Glutamatergic neuron (in vitro differentiated cells): ENCODE measurements around the gene SH3GL1. TPM values are rescaled to one million over a fixed set of nuclear protein-coding genes. Genes with fewer than 3 reads are reported as not detected.

Experiments
- DNase-seq: peaks from one replicate; pipeline ENCODE4 v3.0.0; 2022
- H3K27ac Mint-ChIP-seq: one replicate; pipeline ENCODE4 v1.8.0; 2020; ENCODE audit warnings: mild to moderate bottlenecking, mixed read lengths, inconsistent platforms; ENCODE audit not compliant: unreplicated experiment
- H3K27me3 Mint-ChIP-seq: one replicate; pipeline ENCODE4 v1.8.0; 2020; ENCODE audit warnings: mild to moderate bottlenecking, moderate library complexity, mixed read lengths, inconsistent platforms; ENCODE audit not compliant: unreplicated experiment
- H3K36me3 Mint-ChIP-seq: one replicate; pipeline ENCODE4 v1.8.0; 2020; ENCODE audit warnings: mild to moderate bottlenecking, mixed read lengths, inconsistent platforms; ENCODE audit not compliant: unreplicated experiment
- H3K4me1 Mint-ChIP-seq: one replicate; pipeline ENCODE4 v1.8.0; 2020; ENCODE audit warnings: mild to moderate bottlenecking, low read depth, mixed read lengths, inconsistent platforms; ENCODE audit not compliant: unreplicated experiment
- H3K4me3 Mint-ChIP-seq: one replicate; pipeline ENCODE4 v1.8.0; 2020; ENCODE audit warnings: mild to moderate bottlenecking, mixed read lengths, inconsistent platforms; ENCODE audit not compliant: unreplicated experiment
- H3K9me3 Mint-ChIP-seq: one replicate; pipeline ENCODE4 v1.8.0; 2020; ENCODE audit warnings: mild to moderate bottlenecking, moderate library complexity, mixed read lengths, inconsistent platforms; ENCODE audit not compliant: unreplicated experiment
- long read RNA-seq: library from polyadenylated mRNA; unstranded; transcript quantifications from one replicate; pipeline ENCODE4 v2.0.0, GENCODE V29; 2020; ENCODE audit not compliant: unreplicated experiment
- total RNA-seq: library from RNA; stranded (reverse); fragmentation: NEBNext Ultra II Directional; extraction: Animal tissue kit (Norgen Biotek cat#: 25700); gene quantifications from one replicate; pipeline ENCODE4 v1.2.1, GENCODE V29; 2021; ENCODE audit not compliant: unreplicated experiment
- TF ChIP-seq, protein P1 (sequence below): fragments of 200-600 bp; sonication (generic); IDR thresholded peaks from one replicate; pipeline ENCODE4 v1.5.0; 2021; ENCODE audit not compliant: partially characterized antibody, unreplicated experiment

The SH3GL1 gene, protein sequence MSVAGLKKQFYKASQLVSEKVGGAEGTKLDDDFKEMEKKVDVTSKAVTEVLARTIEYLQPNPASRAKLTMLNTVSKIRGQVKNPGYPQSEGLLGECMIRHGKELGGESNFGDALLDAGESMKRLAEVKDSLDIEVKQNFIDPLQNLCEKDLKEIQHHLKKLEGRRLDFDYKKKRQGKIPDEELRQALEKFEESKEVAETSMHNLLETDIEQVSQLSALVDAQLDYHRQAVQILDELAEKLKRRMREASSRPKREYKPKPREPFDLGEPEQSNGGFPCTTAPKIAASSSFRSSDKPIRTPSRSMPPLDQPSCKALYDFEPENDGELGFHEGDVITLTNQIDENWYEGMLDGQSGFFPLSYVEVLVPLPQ
- total RNA-seq = 56.3 TPM
- long read RNA-seq, partial matches to known transcripts = 0 of 7 reads
- long read RNA-seq, other reads (novel, unspliced or antisense) = 4 of 7 reads

DNA sequence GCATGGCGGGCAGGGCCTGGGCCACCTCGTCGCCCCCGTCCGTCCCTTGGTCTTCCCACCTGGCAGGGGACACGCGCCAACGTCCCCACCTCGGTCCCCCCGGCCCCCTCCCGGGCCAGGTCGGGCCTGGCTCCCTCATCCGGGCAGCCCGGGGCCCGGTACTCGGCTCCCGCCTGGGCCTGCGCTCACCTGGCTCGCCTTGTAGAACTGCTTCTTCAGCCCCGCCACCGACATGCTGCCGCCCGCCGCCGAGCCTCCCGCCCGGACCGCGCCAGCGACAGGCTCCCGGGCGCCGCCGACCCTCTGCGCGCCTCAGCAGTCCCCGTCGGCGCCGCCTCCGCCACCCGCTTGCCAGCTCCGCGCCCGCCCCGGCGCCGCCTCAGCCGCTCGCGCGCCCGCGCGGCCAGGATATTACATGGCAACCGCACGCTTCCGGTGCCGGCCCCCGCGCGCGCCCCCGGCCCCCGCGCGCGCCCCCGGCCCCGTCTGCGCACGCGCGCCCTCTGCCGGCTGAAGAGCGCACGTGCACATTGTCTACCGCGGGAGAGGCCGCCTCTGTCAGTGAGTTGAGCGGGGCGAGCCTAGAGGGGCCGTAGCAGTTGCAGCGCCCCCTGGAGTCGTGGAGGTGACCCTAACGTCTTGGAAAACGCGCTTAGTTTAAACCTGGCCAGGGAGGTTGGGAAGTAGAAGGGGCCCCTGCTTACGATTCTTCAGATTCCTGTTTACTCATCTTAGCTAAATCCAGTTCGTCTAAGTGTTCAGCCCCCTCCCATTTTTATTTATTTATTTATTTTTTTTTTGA, at the start of gene SH3GL1:
SH3GL1 (minus strand) TSS at position 413 of the 802 bp plus-strand sequence; CDS start at position 234, 179 bp downstream.
- TF ChIP-seq, protein P1, sequence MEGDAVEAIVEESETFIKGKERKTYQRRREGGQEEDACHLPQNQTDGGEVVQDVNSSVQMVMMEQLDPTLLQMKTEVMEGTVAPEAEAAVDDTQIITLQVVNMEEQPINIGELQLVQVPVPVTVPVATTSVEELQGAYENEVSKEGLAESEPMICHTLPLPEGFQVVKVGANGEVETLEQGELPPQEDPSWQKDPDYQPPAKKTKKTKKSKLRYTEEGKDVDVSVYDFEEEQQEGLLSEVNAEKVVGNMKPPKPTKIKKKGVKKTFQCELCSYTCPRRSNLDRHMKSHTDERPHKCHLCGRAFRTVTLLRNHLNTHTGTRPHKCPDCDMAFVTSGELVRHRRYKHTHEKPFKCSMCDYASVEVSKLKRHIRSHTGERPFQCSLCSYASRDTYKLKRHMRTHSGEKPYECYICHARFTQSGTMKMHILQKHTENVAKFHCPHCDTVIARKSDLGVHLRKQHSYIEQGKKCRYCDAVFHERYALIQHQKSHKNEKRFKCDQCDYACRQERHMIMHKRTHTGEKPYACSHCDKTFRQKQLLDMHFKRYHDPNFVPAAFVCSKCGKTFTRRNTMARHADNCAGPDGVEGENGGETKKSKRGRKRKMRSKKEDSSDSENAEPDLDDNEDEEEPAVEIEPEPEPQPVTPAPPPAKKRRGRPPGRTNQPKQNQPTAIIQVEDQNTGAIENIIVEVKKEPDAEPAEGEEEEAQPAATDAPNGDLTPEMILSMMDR = peak; percentile 89
- DNase-seq = peak; percentile 90
- H3K36me3 Mint-ChIP-seq = no peaks in the 10 kb centered on the region
- H3K27me3 Mint-ChIP-seq = peaks cover 2% of the 10 kb centered on the region
- H3K9me3 Mint-ChIP-seq = no peaks in the 10 kb centered on the region
- peak within 1 kb of the TSS; percentile 93 for H3K4me3 Mint-ChIP-seq
- peaks cover 12% of the 10 kb centered on the region for H3K4me1 Mint-ChIP-seq
- peak within 1 kb of the TSS; percentile 87 for H3K27ac Mint-ChIP-seq

DNA sequence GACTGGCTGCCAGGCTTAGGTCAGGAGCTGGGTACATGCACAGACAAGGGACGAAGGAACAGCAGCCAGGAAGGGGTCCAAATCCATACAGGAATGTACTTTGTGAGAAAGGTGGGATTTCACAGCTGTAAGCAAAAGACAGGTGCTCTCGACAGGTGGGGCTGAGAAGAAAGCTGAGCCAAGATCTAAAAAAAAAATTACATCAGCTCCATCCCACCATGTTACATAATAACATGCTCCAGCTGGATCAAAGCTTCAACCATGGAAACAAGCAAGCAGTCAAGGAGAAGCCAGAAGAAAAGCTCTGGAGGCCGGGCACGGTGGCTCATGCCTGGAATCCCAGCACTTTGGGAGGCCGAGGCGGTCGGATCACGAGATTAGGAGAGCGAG, 49.3 kb upstream of the SH3GL1 start:
- no peak overlapping the region for H3K4me3 Mint-ChIP-seq
- peak overlapping the region; percentile 73 for H3K27ac Mint-ChIP-seq
- H3K4me1 Mint-ChIP-seq = peaks cover 6% of the 10 kb centered on the region
- peaks cover 4% of the 10 kb centered on the region for H3K27me3 Mint-ChIP-seq
- no peak for DNase-seq
- H3K36me3 Mint-ChIP-seq = no peaks in the 10 kb centered on the region
- TF ChIP-seq, protein P1 = no peak
- H3K9me3 Mint-ChIP-seq = peaks cover 2% of the 10 kb centered on the region

DNA sequence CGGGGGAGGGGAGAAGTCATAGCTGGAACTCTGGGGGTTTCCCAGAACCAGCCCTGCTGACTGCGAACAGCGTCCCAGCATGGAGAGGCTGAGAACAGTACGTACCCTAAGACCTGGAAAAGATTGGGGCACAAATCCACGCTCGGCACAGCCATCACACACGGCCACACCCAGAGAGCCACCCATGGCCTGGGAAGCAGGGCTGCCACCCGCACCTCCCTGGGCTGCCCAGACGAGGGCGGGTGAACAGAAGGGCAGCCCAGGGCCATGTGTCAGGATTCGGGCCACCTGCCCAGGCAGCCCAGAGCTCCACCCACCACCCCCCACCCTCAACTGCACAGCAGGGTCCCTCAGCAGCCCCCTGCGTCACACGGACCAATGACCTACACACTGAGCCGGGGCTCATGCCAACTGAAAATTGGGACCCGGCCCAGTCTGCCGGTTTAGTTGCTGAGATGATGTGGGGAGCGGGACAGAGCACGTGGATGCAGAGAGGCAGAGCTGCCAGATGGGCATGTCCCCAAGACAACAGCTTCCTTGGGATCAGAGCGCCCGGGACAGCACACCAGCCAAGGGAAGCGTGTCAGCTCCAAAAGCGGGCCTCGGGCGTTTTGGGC, 48.8 kb upstream of the SH3GL1 start:
- H3K36me3 Mint-ChIP-seq = no peaks in the 10 kb centered on the region

DNA sequence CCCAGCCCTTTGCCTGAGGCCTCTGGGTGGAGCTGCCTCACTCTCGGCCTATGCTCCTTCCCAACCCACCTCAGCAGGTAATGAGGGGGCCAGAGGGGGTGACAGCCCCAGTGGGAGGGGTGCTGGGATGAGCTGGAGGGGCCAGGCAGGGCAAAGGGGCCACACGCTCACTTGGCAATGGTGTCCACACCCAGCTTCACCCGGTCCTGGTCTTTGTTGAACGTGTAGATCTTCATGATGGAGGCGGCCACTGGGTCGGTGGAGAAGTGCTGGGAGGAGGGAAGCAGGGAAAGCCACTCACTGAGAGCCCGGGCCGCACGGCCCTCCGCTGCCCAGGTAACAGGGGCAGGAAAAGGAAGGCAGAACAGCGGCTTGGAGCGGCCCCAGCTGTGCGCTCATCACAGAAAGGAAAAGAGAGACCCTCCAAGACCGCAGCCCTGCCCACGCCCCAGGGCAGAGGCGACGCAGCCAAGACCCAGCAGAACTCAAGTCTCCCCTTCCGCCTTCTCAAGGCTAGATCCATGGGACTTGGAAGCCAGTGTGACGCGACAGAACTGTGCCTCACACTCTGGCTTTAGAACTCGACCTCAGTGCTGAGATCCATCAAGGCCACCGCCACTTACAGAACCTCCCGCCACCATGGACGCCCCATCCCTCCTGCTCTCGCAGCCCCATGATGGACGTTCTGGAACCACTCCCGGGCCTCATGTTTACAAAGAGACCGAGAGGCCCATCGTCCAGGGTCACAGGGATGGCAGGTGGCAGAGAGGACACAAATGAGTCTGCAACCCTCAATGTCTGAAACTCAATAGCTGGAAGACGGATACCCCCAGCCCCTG, 48.0 kb upstream of the SH3GL1 start:
- peaks cover 2% of the 10 kb centered on the region for H3K9me3 Mint-ChIP-seq
- H3K27ac Mint-ChIP-seq = no peak overlapping the region
- no peaks in the 10 kb centered on the region for H3K36me3 Mint-ChIP-seq
- H3K4me1 Mint-ChIP-seq = peaks cover 6% of the 10 kb centered on the region
- TF ChIP-seq, protein P1 = no peak
- H3K27me3 Mint-ChIP-seq = peaks cover 4% of the 10 kb centered on the region
- no peak for DNase-seq
- no peak overlapping the region for H3K4me3 Mint-ChIP-seq

More for the DNA sequence above, 48.8 kb upstream of the SH3GL1 start:
- Mint-ChIP-seq H3K4me1 (peaks cover 6% of the 10 kb centered on the region), H3K9me3 (peaks cover 2% of the 10 kb centered on the region), H3K27me3 (peaks cover 4% of the 10 kb centered on the region), H3K27ac (peak overlapping the region; percentile 73), H3K4me3 (no peak overlapping the region)
- TF ChIP-seq, protein P1 = no peak
- DNase-seq = no peak
